CMK (cell line): Measurements from ENCODE around the gene TARS2.

Source experiments
- DNase-seq: peaks from one replicate; pipeline ENCODE4 v3.0.0-alpha.2; 2010; ENCODE audit warnings: low read depth

Gene TARS2

GRCh38 chr1:150536836-150537731 is 49.9 kb downstream of the TARS2 start:
- DNase-seq, result no peak

GRCh38 chr1:150537732-150538684 is 50.8 kb downstream of the TARS2 start:
- DNase-seq, result no peak

GRCh38 chr1:150543500-150544143 is 56.4 kb downstream of the TARS2 start:
- no peak for DNase-seq

GRCh38 chr1:150544204-150544603 is 57.0 kb downstream of the TARS2 start:
- no peak for DNase-seq

GRCh38 chr1:150545486-150546032 is 58.3 kb downstream of the TARS2 start:
- DNase-seq, result no peak

- no peak for DNase-seq
These were observed 59.2 kb downstream of the TARS2 start for GRCh38 chr1:150546294-150546937.

GRCh38 chr1:150548324-150548631 is 61.1 kb downstream of the TARS2 start:
- DNase-seq, result no peak

GRCh38 chr1:150548632-150549495 is 61.6 kb downstream of the TARS2 start, which contains the start of gene ADAMTSL4:
ADAMTSL4 (plus strand) TSS chr1:150549408; CDS start chr1:150552289, 2,881 bp downstream.
- no peak for DNase-seq

- DNase-seq, result no peak
These were observed 62.4 kb downstream of the TARS2 start for GRCh38 chr1:150549496-150550221.

GRCh38 chr1:150550222-150551050 is 63.2 kb downstream of the TARS2 start:
- DNase-seq, result no peak

GRCh38 chr1:150551051-150551783 is 64.0 kb downstream of the TARS2 start:
- DNase-seq, result no peak

GRCh38 chr1:150551784-150552127 is 64.5 kb downstream of the TARS2 start:
- DNase-seq, result no peak

- peak; percentile 59 for DNase-seq
These were observed 65.1 kb downstream of the TARS2 start for GRCh38 chr1:150552128-150552910.

- no peak for DNase-seq
These were observed 65.7 kb downstream of the TARS2 start for GRCh38 chr1:150552911-150553289.

GRCh38 chr1:150553392-150554085 is 66.3 kb downstream of the TARS2 start:
- no peak for DNase-seq

- DNase-seq, result no peak
These were observed 66.8 kb downstream of the TARS2 start for GRCh38 chr1:150554086-150554452.
